ENCODE measurements around the gene KANSL1. TPM values are rescaled to one million over a fixed set of nuclear protein-coding genes. Genes with fewer than 3 reads are reported as not detected.

Gene KANSL1
- total RNA-seq, 1 donor from 2014 or later: 152 TPM

DNA sequence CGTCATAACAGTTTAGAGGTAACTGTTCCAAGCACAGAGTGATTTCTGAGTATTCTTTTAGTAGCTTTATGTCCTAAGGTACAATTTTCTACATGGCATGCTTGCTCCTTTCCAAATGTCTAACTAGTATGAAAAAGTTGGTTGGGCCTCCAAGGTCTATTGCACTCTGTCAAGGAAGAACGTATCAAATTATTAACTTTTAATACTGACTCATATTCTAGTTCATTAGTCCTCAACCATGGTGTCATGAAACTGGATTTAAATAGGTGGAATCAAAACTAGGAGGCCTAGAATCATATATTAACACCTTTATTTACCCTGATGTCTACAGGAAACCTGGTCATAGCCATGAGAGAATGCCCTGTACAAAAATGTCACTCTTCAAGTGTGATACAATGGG lies 132.8 kb downstream of the KANSL1 start:
- H3K4me3 Mint-ChIP-seq: no peak overlapping the region

DNA sequence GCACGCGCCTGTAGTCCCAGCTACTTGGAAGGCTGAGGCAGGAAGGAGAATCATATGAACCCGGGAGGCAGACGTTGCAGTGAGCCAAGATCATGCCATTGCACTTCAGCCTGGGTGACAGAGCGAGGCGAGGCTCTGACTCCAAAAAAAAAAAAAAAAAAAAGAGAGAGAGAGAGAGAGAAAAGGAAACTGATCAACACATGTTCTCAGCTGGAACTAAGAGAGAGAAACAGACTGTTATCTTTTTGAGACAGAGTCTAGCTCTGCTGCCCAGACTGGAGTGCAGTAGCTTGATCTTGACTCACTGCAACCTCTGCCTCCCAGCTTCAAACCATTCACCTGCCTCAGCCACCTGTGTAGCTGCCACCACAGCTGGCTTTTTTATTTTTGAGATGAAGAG lies 133.7 kb downstream of the KANSL1 start:
- H3K27me3 Mint-ChIP-seq: no peaks in the 10 kb centered on the region
- no peaks in the 10 kb centered on the region for H3K9me3 Mint-ChIP-seq
- no peaks in the 10 kb centered on the region for H3K4me1 Mint-ChIP-seq
- DNase-seq (no peak), ATAC-seq (ENCODE audit: low read depth) (no peak)
- H3K4me3 Mint-ChIP-seq: no peak overlapping the region
- peaks cover 57% of the 10 kb centered on the region for H3K36me3 Mint-ChIP-seq (ENCODE audit: low read depth)
- POLR2A ChIA-PET: interaction anchor here (0.7 kb wide), 1 partner anchor 906 kb away, joined by 4 read pairs; no protein-coding TSS in a partner anchor
- TF ChIP-seq, protein P1, sequence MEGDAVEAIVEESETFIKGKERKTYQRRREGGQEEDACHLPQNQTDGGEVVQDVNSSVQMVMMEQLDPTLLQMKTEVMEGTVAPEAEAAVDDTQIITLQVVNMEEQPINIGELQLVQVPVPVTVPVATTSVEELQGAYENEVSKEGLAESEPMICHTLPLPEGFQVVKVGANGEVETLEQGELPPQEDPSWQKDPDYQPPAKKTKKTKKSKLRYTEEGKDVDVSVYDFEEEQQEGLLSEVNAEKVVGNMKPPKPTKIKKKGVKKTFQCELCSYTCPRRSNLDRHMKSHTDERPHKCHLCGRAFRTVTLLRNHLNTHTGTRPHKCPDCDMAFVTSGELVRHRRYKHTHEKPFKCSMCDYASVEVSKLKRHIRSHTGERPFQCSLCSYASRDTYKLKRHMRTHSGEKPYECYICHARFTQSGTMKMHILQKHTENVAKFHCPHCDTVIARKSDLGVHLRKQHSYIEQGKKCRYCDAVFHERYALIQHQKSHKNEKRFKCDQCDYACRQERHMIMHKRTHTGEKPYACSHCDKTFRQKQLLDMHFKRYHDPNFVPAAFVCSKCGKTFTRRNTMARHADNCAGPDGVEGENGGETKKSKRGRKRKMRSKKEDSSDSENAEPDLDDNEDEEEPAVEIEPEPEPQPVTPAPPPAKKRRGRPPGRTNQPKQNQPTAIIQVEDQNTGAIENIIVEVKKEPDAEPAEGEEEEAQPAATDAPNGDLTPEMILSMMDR (IDR thresholded peaks at IDR 0.05): no peak
- H3K27ac Mint-ChIP-seq: no peak overlapping the region
- intact Hi-C loops (cut with micrococcal nuclease): no loop called here
- CTCF ChIA-PET: interaction anchor here (1.2 to 1.7 kb wide), 2 partner anchors 10 to 15 kb away, joined by 3 to 12 read pairs; no protein-coding TSS in a partner anchor

More for the DNA sequence above, 132.8 kb downstream of the KANSL1 start:
- ATAC-seq (ENCODE audit: low read depth) (no peak), DNase-seq (no peak)
- TF ChIP-seq, protein P1 (IDR thresholded peaks at IDR 0.05): no peak
- Mint-ChIP-seq H3K9me3 (no peaks in the 10 kb centered on the region), H3K36me3 (ENCODE audit: low read depth) (peaks cover 61% of the 10 kb centered on the region), H3K4me1 (no peaks in the 10 kb centered on the region), H3K27me3 (no peaks in the 10 kb centered on the region), H3K27ac (no peak overlapping the region)
- CTCF ChIA-PET: interaction anchor here (0.8 to 1.2 kb wide), 2 partner anchors 11 to 16 kb away, joined by 3 read pairs; no protein-coding TSS in a partner anchor
- POLR2A ChIA-PET: no interaction called here
- intact Hi-C loops (cut with micrococcal nuclease): loop anchor here (2.0 to 5.0 kb wide), 2 partner anchors 58 to 132 kb away; partner anchors contain the start of gene KANSL1

DNA sequence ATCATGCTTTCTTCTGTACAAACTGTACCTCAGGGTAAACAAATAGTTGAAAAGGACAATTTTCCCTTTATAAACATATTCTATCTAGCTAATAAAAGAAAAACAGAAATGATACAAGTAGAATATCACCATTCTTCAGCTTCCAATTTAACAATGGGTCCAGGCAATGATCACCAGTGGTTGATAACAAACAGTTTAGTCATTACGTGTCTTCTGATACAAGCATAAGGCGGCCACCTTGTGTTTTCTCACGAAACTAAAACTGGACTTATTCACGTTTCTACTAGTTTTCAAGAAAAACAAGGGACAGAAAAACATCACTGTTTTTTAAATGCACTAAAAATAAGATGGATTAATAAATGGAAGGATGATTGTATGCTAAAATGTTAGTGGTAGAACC lies 135.9 kb downstream of the KANSL1 start:
- Mint-ChIP-seq H3K4me3 (no peak overlapping the region), H3K27me3 (no peaks in the 10 kb centered on the region), H3K9me3 (no peaks in the 10 kb centered on the region), H3K4me1 (no peaks in the 10 kb centered on the region), H3K27ac (no peak overlapping the region), H3K36me3 (ENCODE audit: low read depth) (peaks cover 54% of the 10 kb centered on the region)
- POLR2A ChIA-PET: no interaction called here
- TF ChIP-seq, protein P1 (IDR thresholded peaks at IDR 0.05): no peak
- DNase-seq (no peak), ATAC-seq (ENCODE audit: low read depth) (no peak)
- intact Hi-C loops (cut with micrococcal nuclease): no loop called here
- CTCF ChIA-PET: interaction anchor here (2.1 to 2.4 kb wide), 2 partner anchors 13 to 156 kb away, joined by 6 to 7 read pairs; no protein-coding TSS in a partner anchor

DNA sequence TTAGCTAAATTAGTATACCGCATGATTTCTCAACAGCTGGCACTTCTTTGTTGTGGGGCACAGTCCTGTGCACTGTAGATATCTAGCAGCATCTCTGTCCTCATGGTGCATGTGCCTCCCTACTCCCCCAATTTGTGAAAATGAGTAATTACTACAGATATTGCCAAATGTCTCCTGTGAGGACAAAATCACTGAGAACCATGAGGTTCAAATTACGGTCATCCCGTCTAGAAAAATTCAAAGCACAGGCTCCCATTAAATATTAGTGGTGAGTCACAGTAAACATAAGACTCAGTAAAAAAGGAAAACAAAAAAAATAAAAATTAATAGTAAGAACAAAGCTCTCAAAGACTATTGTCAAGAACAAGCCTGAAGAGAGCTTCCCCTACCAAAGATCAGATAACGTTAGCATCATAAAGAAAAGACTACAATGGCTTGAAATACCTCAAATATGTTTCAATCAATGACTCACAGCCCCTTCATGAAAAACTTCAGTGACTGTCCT lies 136.4 kb downstream of the KANSL1 start:
- Mint-ChIP-seq H3K4me1 (peaks cover 1% of the 10 kb centered on the region), H3K27ac (no peak overlapping the region), H3K9me3 (no peaks in the 10 kb centered on the region), H3K36me3 (ENCODE audit: low read depth) (peaks cover 55% of the 10 kb centered on the region), H3K27me3 (no peaks in the 10 kb centered on the region), H3K4me3 (no peak overlapping the region)
- TF ChIP-seq, protein P1 (IDR thresholded peaks at IDR 0.05): no peak
- DNase-seq (no peak), ATAC-seq (ENCODE audit: low read depth) (no peak)
- POLR2A ChIA-PET: no interaction called here
- intact Hi-C loops (cut with micrococcal nuclease): no loop called here
- CTCF ChIA-PET: interaction anchor here (0.6 to 2.4 kb wide), 3 partner anchors 12 to 156 kb away, joined by 3 to 7 read pairs (median 6); no protein-coding TSS in a partner anchor

DNA sequence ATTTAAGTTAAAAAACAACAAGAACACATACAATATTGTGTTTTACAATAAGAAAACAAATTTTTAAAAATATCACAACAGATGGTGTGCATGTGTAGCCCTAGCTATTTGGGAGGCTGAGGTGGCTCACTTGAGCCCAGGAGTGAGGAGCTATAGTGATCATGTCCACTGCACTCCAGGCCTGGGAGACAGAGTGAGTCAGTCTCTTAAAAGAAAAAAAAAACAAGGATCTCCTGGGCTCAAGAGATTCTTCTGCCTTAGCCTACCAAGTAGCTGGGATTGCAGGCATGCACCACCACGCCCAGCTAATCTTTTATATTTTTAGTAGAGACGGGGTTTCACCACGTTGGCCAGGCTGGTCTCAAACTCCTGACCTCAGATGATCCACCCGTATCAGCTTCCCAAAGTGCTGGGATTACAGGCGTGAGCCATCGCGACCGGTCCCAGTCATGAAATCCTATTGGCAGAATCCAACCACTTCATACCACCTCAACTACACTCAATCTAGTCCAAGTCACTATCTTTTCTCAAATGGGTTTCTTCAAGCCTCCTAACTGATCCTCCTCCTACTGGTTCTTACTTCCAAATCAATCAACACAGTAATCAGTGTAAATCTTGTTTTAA lies 139.2 kb downstream of the KANSL1 start:
- Mint-ChIP-seq H3K4me1 (peaks cover 1% of the 10 kb centered on the region), H3K36me3 (ENCODE audit: low read depth) (peaks cover 64% of the 10 kb centered on the region), H3K9me3 (no peaks in the 10 kb centered on the region), H3K27me3 (no peaks in the 10 kb centered on the region), H3K4me3 (no peak overlapping the region), H3K27ac (no peak overlapping the region)
- DNase-seq: no peak
- POLR2A ChIA-PET: no interaction called here
- CTCF ChIA-PET: no interaction called here
- intact Hi-C loops (cut with micrococcal nuclease): no loop called here
- ATAC-seq (ENCODE audit: low read depth): no peak
- TF ChIP-seq, protein P1 (IDR thresholded peaks at IDR 0.05): no peak

All from activated B cell treated with CpG ODN at 0.5 μM for 24 hours (primary cell).